NCI-H1092 treated with DMSO at 0.1 percent for 48 hours (cell line): ENCODE measurements around the gene LZTR1.
"Not testable (repeated sequence)": the region's sequence is repeated elsewhere in the genome, so short reads cannot be mapped to it uniquely, and the experiment has no call there.

Experiments
- DNase-seq: peaks from one replicate; lab custom pipeline; 2025; lab: John Stamatoyannopoulos, UW

Gene LZTR1

GRCh38 chr22:20965888-20966855 is 15.9 kb upstream of the LZTR1 start:
- DNase-seq = no peak

- DNase-seq = no peak
These were observed 15.0 kb upstream of the LZTR1 start, which contains the start of gene AIFM3 for GRCh38 chr22:20966883-20967696. AIFM3 (plus strand) TSS chr22:20967255; CDS start chr22:20967945, 690 bp downstream.

GRCh38 chr22:20967697-20968211 is 14.3 kb upstream of the LZTR1 start:
- no peak for DNase-seq

- DNase-seq = no peak
These were observed 13.7 kb upstream of the LZTR1 start for GRCh38 chr22:20968281-20968977.

GRCh38 chr22:20970939-20971657 is 11.0 kb upstream of the LZTR1 start:
- no peak for DNase-seq

GRCh38 chr22:20972014-20972694 is 9.9 kb upstream of the LZTR1 start:
- not testable (repeated sequence) for DNase-seq

- no peak for DNase-seq
These were observed 9.0 kb upstream of the LZTR1 start for GRCh38 chr22:20972933-20973577.

- no peak for DNase-seq
These were observed 8.3 kb upstream of the LZTR1 start for GRCh38 chr22:20973634-20974286.

GRCh38 chr22:20974336-20974955 is 7.7 kb upstream of the LZTR1 start:
- no peak for DNase-seq

- DNase-seq = no peak
These were observed 6.4 kb upstream of the LZTR1 start for GRCh38 chr22:20975541-20976290.

GRCh38 chr22:20976291-20976877 is 5.7 kb upstream of the LZTR1 start:
- DNase-seq = no peak

GRCh38 chr22:20977019-20977418 is 5.1 kb upstream of the LZTR1 start:
- no peak for DNase-seq

GRCh38 chr22:20977516-20978170 is 4.5 kb upstream of the LZTR1 start:
- DNase-seq = no peak

- DNase-seq = no peak
These were observed 3.7 kb upstream of the LZTR1 start for GRCh38 chr22:20978419-20978818.

- DNase-seq = no peak
These were observed 2.8 kb upstream of the LZTR1 start for GRCh38 chr22:20979243-20979809.

- DNase-seq = no peak
These were observed 2.1 kb upstream of the LZTR1 start for GRCh38 chr22:20979940-20980453.

- DNase-seq = no peak
These were observed 1.6 kb upstream of the LZTR1 start for GRCh38 chr22:20980523-20980922.
